Fibroblast of lung (primary cell): ENCODE data around the gene RNF14. TPM values are rescaled to one million over a fixed set of nuclear protein-coding genes. Genes with fewer than 3 reads are reported as not detected.
"Not testable (repeated sequence)": the region's sequence is repeated elsewhere in the genome, so short reads cannot be mapped to it uniquely, and the experiment has no call there.

Experiments
- DNase-seq, 2 donors: peaks; one replicate each; pipeline versions ENCODE4 v3.0.0 to v3.0.0-alpha.2; 2010; ENCODE audit warnings: low read depth in 2 of 2
- H2AFZ ChIP-seq: 2 replicates; pipeline ENCODE4 v1.5.1; 2012; ENCODE audit warnings: low read length, control low read depth, inconsistent platforms
- H3K27ac ChIP-seq: 2 replicates; pipeline ENCODE4 v1.5.1; 2011; ENCODE audit warnings: low read length, control low read depth; ENCODE audit not compliant: insufficient read depth
- H3K27me3 ChIP-seq: 2 replicates; pipeline ENCODE4 v1.5.1; 2011; ENCODE audit warnings: mild to moderate bottlenecking, low read length; ENCODE audit not compliant: control insufficient read depth, insufficient read depth
- H3K36me3 ChIP-seq: 2 replicates; pipeline ENCODE4 v1.5.1; 2011; ENCODE audit warnings: low read length; ENCODE audit not compliant: control insufficient read depth, insufficient read depth
- H3K4me1 ChIP-seq: 2 replicates; pipeline ENCODE4 v1.5.1; 2011; ENCODE audit warnings: low read length; ENCODE audit not compliant: control insufficient read depth, insufficient read depth; ENCODE audit errors: extremely low read depth
- H3K4me2 ChIP-seq: 2 replicates; pipeline ENCODE4 v1.5.1; 2011; ENCODE audit warnings: low read length, control low read depth; ENCODE audit not compliant: insufficient read depth; ENCODE audit errors: extremely low read depth
- H3K4me3 ChIP-seq, 4 experiments: fragments of 200-600 bp in 1 of 4; sonication (generic) in 1 of 4; replicated peaks in 1 of 4; 2 replicates each; pipeline ENCODE4 v1.5.1; 2011 to 2016; ENCODE audit warnings: low read length in 4 of 4, low read depth in 3 of 4, mild to moderate bottlenecking in 3 of 4, control low read depth in 2 of 4, inconsistent platforms in 1 of 4, mixed read lengths in 1 of 4; ENCODE audit not compliant: insufficient read depth in 1 of 4; ENCODE audit errors: control extremely low read depth in 1 of 4
- H3K79me2 ChIP-seq: 2 replicates; pipeline ENCODE4 v1.5.1; 2012; ENCODE audit warnings: mild to moderate bottlenecking, low read length, inconsistent platforms; ENCODE audit not compliant: control insufficient read depth, insufficient read depth
- H3K9ac ChIP-seq: 2 replicates; pipeline ENCODE4 v1.5.1; 2011; ENCODE audit warnings: mild to moderate bottlenecking, low read length, control low read depth; ENCODE audit not compliant: insufficient read depth
- H3K9me3 ChIP-seq: 2 replicates; pipeline ENCODE4 v1.5.1; 2012; ENCODE audit warnings: low read depth, low read length; ENCODE audit not compliant: control insufficient read depth, insufficient read depth
- H4K20me1 ChIP-seq: 2 replicates; pipeline ENCODE4 v1.5.1; 2011; ENCODE audit warnings: low read length; ENCODE audit not compliant: control insufficient read depth, insufficient read depth; ENCODE audit errors: extremely low read depth
- EZH2 ChIP-seq: IDR thresholded peaks from 2 replicates; pipeline ENCODE4 v1.5.1; 2012; ENCODE audit warnings: low read length, control low read depth, mild to moderate bottlenecking; ENCODE audit errors: missing control alignments
- polyA plus RNA-seq, 2 donors: library from polyadenylated mRNA; depleted of rRNA in 1 of 2; stranded (reverse) in 1 of 2; unstranded in 1 of 2; fragments of >200 nt; gene quantifications; 2 replicates each; pipeline ENCODE4 v1.2.1, GENCODE V29; 2011 to 2012; ENCODE audit warnings: missing spikeins in 1 of 2
- total RNA-seq: library from RNA; depleted of rRNA; stranded (reverse); fragments of >200 nt; gene quantifications from 2 replicates; pipeline ENCODE4 v1.2.1, GENCODE V29; 2014
- TF ChIP-seq, protein P1 (sequence below), 2 donors: IDR thresholded peaks in 1 of 2; conservative IDR thresholded peaks in 1 of 2; 1 replicate in 1 of 2; 2 replicates in 1 of 2; pipeline ENCODE4 v1.5.1; 2011 to 2012; ENCODE audit warnings: low read length in 2 of 2, control low read depth in 1 of 2, inconsistent platforms in 1 of 2, low read depth in 1 of 2, mild to moderate bottlenecking in 1 of 2

Gene RNF14
- total and polyA plus RNA-seq, 2 donors (not counting 1 experiment from before 2014, with no cell fraction given), result 62.9 to 65.3 TPM

DNA sequence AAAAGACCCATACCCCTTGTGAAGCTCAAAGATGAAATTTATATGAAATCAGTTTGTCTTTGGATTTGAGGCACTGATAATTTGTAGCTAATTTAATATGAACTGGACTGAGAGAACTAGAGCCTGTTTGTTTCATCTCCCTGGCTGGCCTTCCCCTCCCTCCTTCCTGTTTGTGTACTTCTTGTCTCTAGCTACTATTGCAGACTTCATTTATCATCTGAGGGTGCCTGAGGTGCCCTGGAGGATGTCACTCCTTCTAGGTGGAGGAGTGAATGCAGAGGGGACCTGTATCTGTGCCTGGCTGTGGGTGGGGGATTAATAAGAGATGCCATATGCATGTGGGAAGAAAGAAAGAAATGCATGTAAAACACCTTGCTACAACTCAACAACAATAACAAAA, 66.1 kb downstream of the RNF14 start:
- H3K79me2 ChIP-seq, result no peaks in the 10 kb centered on the region
- H3K4me2 ChIP-seq, result no peak overlapping the region
- H3K36me3 ChIP-seq, result no peaks in the 10 kb centered on the region
- H3K27ac ChIP-seq, result no peak overlapping the region
- H3K4me3 ChIP-seq, result no peak overlapping the region
- no peak for TF ChIP-seq EZH2
- TF ChIP-seq, protein P1, sequence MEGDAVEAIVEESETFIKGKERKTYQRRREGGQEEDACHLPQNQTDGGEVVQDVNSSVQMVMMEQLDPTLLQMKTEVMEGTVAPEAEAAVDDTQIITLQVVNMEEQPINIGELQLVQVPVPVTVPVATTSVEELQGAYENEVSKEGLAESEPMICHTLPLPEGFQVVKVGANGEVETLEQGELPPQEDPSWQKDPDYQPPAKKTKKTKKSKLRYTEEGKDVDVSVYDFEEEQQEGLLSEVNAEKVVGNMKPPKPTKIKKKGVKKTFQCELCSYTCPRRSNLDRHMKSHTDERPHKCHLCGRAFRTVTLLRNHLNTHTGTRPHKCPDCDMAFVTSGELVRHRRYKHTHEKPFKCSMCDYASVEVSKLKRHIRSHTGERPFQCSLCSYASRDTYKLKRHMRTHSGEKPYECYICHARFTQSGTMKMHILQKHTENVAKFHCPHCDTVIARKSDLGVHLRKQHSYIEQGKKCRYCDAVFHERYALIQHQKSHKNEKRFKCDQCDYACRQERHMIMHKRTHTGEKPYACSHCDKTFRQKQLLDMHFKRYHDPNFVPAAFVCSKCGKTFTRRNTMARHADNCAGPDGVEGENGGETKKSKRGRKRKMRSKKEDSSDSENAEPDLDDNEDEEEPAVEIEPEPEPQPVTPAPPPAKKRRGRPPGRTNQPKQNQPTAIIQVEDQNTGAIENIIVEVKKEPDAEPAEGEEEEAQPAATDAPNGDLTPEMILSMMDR (conservative IDR thresholded peaks at IDR 0.05 in 1 of 2, IDR thresholded peaks at IDR 0.05 in 1 of 2; ENCODE audit: low read depth in 1 of 2, low read length in 2 of 2), result no peak
- no peak overlapping the region for H3K9ac ChIP-seq
- H3K27me3 ChIP-seq, result peaks cover 37% of the 10 kb centered on the region
- H4K20me1 ChIP-seq, result no peaks in the 10 kb centered on the region
- H3K4me1 ChIP-seq, result no peaks in the 10 kb centered on the region
- DNase-seq, result no peak
- H2AFZ ChIP-seq, result no peak overlapping the region
- H3K9me3 ChIP-seq, result no peaks in the 10 kb centered on the region

DNA sequence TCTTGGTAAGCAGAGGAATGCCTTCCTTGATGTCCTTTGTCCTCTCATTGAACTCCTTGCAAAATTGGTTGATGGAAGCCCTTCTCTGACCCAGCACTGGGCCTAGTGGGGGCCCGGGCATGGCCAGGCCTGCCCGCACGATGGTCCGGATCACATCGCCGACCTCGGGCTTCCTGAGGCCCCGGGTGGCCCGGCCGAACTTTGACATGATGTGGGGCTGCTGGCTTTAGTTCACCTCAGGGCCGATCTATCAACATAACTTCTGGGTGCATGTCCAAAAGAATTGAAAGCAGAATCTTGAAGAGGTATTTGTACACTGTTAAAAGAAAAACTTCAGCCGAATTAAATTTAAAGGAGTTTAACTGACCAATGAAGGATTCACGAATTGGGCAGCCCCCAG, 68.0 kb downstream of the RNF14 start:
- no peak overlapping the region for H3K9ac ChIP-seq
- H3K27me3 ChIP-seq, result peaks cover 23% of the 10 kb centered on the region
- H3K4me3 ChIP-seq, result no peak overlapping the region
- H3K79me2 ChIP-seq, result no peaks in the 10 kb centered on the region
- no peak overlapping the region for H3K4me2 ChIP-seq
- no peak for TF ChIP-seq EZH2
- TF ChIP-seq, protein P1 (conservative IDR thresholded peaks at IDR 0.05 in 1 of 2, IDR thresholded peaks at IDR 0.05 in 1 of 2; ENCODE audit: low read depth in 1 of 2, low read length in 2 of 2), result no peak
- H3K9me3 ChIP-seq, result no peaks in the 10 kb centered on the region
- H3K4me1 ChIP-seq, result no peaks in the 10 kb centered on the region
- H4K20me1 ChIP-seq, result no peaks in the 10 kb centered on the region
- no peak overlapping the region for H2AFZ ChIP-seq
- no peak for DNase-seq
- H3K27ac ChIP-seq, result no peak overlapping the region
- no peaks in the 10 kb centered on the region for H3K36me3 ChIP-seq

GRCh38 chr5:142037599-142037998, 68.7 kb downstream of the RNF14 start:
- not testable (repeated sequence) for DNase-seq, H4K20me1 ChIP-seq, H2AFZ ChIP-seq, H3K4me2 ChIP-seq, H3K36me3 ChIP-seq, H3K27ac ChIP-seq, H3K79me2 ChIP-seq, H3K9ac ChIP-seq, H3K4me3 ChIP-seq, H3K9me3 ChIP-seq, H3K4me1 ChIP-seq
- peaks cover 16% of the 10 kb centered on the region for H3K27me3 ChIP-seq
